GM21515 (cell line): ENCODE measurements around the gene CLDN9.
"Not testable (repeated sequence)": the region's sequence is repeated elsewhere in the genome, so short reads cannot be mapped to it uniquely, and the experiment has no call there.

Experiments
- ATAC-seq: cut with Tn5 transposase; IDR thresholded peaks from one replicate; pipeline ENCODE4 v1.9.1; 2021; ENCODE audit not compliant: unreplicated experiment

The CLDN9 gene

DNA sequence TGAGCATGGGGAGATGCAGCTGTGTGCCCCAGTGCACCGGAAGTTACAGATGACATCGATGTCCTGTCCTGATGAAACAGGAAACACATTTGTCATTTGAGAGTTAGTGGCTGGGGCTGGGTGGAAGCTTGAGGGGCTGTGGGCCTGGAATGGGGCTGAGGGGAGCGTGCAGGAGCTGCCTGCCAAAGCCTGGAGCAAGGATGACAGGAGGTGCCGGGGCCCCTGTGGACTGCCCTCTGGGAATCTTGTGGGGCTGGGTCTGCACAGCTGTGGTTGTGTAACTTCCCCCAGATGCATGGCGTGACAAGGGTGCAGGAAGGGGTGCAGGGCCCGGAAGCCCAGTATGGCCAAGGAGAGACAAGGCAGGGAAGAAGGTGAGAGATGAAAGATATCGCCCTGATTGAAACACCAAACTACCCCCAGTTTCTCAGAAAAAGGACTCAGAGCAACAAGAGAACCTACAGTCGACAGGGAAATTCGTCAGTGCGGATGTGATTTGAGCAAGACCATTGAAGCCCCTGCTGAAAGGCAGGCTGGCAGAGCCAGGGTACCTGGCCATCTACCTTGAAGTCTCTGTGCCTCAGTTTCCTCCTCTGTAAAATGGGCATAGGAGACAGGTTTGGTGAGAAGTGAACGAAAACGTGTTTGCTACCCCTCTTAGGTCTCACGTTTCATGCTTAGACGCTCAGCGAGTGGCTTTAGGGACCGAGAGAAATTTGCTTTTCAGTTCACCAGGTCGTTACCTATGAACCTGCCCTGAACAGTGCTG lies 42.4 kb downstream of the CLDN9 start:
- no peak for ATAC-seq

DNA sequence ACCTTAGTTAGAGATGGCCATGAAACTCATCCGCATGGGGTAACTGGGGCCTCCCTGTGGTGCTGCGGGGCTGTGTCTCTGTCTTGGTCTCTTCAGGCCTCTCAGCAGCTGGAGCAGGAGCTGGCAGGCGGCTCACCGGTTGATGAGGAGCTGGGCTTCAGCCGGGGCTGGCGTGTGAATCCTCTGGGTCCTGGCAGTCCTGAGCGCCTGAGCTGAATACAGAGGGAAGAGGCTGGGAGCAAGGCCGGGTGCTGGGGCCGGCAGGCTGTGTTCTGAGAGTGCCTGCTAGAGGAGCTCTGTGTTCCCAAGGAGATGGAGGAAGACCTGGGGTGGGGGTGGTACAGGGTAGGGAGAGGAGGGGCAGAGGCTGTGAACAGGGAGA lies 43.0 kb downstream of the CLDN9 start:
- ATAC-seq: not testable (repeated sequence)

- ATAC-seq: no peak
Measured at GRCh38 chr16:3056336-3057180, 43.8 kb downstream of the CLDN9 start.

GRCh38 chr16:3057181-3058138 lies 44.7 kb downstream of the CLDN9 start:
- ATAC-seq: no peak

DNA sequence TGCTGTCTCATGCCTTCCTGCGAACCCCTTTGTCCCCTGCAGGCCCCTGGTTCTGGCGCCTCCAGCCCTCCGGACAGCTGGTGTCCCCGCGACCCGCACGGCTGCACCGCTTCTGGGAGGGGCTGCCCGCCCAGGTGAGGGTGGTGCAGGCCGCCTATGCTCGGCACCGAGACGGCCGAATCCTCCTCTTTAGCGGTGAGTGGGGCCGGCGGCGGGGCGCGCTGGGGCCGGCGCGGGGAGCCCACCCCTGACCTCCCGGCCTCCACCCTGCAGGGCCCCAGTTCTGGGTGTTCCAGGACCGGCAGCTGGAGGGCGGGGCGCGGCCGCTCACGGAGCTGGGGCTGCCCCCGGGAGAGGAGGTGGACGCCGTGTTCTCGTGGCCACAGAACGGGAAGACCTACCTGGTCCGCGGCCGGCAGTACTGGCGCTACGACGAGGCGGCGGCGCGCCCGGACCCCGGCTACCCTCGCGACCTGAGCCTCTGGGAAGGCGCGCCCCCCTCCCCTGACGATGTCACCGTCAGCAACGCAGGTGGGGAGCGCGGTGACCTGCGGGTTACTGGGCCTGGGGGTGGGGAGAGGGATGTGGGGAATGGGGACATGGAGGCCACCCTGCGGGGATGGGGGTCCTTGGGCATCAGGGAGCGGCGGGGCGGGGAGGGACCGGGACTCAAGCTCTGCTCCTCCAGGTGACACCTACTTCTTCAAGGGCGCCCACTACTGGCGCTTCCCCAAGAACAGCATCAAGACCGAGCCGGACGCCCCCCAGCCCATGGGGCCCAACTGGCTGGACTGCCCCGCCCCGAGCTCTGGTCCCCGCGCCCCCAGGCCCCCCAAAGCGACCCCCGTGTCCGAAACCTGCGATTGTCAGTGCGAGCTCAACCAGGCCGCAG lies 45.7 kb downstream of the CLDN9 start:
- ATAC-seq: peak; percentile 29

DNA sequence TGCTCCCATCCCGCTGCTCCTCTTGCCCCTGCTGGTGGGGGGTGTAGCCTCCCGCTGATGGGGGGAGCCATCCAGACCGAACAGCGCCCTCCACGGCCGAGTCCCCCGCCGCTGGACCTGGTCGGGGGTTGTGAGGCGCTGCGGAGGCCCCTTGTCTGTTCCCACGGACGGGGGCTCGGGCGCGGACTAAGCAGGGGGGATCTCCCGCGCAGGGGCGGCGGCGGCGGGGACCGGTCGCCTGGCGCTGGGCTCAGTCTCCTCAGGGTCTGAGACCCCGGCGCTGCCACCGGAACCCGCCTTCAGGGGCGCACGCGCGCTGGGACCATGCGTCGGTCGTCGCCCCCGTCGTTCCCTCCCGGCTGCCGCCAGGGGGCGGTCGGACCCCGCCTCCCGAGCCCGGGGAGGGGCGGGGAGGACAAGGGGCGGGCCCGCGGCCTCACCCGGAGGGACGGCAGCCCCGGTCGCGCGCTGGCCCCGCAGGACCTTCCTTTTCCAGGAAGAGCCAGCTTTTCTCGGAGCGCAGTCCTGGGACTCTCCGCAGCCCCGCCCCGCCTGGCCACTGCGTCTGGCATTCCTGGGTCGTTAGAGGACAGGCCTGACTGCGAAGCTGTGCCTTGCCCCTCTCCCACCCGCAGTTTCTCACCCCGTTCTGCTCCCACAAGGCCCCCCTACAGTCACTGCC lies 46.5 kb downstream of the CLDN9 start:
- ATAC-seq: peak; percentile 69

GRCh38 chr16:3059723-3060242 lies 47.1 kb downstream of the CLDN9 start:
- no peak for ATAC-seq

DNA sequence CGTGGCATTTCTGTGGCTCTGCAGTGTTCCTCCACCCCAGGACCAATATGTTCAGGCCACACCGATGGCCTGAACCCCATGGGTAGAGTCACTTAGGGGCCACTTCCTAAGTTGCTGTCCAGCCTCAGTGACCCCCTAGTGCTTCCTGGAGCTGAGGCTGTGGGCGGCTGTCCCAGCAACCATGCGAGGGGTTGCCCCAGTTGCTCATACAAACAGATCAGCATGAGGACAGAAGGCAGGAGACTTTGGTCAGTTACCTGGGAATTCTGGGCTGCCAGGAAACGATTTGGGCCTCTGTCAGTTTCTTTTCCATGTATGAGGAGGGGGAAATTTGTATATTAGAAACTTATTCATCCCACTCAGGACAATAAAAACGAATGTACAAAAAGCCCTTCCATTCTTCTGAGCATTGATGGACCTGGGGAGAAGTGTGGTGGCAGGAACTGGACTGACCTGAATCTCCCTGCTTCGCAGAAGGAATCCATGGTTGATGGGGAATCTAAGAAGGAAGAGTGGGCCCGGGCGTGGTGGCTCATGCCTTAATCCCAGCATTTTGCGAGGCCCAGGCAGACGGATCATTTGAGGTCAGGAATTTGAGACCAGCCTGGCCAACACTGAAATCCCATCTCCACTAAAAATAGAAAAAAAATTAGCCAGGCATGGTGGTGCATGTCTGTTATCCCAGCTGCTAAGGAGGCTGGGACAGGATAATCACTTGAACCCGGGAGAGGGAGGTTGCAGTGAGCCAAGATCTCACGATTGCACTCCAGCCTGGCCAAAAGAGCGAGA lies 47.8 kb downstream of the CLDN9 start:
- ATAC-seq: no peak

DNA sequence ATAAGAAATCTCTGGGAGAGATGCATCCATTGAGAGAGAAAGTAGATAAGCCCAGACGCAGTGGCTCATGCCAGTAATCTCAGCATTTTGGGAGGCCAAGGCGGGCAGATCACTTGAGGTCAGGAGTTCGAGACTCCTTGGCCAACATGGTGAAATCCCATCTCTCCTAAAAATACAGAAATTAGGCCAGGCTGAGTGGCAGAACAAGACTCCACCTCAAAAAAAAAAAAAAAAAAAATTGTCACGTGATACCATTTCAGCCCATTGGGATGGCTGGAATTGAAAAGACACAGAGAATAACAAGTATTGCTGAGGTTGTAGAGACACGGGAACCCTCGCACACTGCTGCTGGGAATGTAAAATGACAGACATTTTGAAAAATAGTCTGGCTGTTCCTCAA lies 49.8 kb downstream of the CLDN9 start:
- ATAC-seq: no peak

- ATAC-seq: no peak
Measured at GRCh38 chr16:3063625-3064386, 51.1 kb downstream of the CLDN9 start.
